Stimulated activated CD8-positive, alpha-beta memory T cell treated with anti-CD3 and anti-CD28 coated beads, Interleukin-15, amount 100 ng/mL, for 4 hours (primary cell): Measurements from ENCODE around the gene PLK3.
"Not testable (repeated sequence)": the region's sequence is repeated elsewhere in the genome, so short reads cannot be mapped to it uniquely, and the experiment has no call there.

Source experiments
- DNase-seq, 2 donors: peaks; one replicate each; pipeline ENCODE4 v3.0.0-alpha.2; 2020; ENCODE audit warnings: low read depth in 2 of 2

Gene PLK3

DNA sequence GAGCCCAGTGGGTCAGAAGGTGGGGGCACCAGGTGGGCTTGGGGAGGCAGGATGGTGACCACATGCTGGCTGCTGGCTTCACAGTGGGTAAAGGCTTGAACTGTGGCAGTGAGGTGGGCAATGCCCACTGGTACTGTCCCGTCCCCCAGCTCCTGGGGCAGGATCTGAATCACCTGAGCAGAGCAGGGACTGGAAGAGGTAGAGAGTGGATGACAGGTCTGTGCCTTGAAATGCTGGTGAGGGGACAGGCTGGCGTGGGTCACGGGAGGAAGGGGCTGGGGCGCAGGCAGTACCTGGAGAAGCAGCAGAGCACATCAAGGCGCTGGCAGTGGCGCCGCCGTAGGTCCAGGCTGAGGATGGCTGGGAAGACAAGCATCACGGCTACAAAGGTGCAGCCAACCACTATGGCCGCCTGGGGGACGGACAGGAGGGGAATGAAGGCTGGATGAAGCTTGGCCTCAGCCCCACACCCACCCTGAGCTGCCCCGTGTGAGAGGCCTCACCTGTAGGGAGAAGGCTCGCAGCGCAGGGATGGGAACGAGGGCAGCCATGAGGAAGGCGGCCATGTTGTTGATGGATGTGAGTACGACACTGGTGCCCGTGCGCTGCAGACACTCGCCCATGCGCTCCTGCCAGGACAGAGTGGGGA lies 27.9 kb downstream of the PLK3 start:
- no peak for DNase-seq

DNA sequence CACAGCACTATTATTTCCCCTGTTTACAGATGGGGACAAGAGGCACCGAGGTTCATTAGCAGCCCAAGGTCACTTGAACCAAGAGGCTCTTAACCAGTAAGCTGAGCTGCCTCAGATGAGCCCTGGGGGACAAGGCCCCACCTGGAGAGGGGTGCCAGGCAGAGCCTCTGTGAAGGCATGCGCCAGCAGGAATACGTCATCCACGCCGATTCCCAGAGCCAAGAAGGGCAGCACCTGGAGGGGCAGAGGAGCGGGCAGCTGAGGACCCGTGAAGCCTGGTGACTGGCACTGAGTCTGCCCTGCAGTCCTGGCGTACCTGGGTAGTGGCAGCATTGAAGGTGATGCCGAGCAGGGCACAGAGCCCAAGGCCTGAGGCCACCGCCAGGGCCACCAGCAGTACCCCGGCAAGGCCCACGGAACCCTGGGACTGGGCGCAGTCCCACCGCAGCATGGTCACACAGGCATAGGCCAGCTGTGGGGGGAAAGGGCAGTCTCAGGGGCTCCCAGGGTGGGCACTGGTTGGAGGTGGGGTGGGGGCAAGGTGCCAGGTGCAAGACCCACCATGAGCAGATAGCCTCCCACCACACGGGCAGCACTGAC lies 28.8 kb downstream of the PLK3 start:
- no peak for DNase-seq

DNA sequence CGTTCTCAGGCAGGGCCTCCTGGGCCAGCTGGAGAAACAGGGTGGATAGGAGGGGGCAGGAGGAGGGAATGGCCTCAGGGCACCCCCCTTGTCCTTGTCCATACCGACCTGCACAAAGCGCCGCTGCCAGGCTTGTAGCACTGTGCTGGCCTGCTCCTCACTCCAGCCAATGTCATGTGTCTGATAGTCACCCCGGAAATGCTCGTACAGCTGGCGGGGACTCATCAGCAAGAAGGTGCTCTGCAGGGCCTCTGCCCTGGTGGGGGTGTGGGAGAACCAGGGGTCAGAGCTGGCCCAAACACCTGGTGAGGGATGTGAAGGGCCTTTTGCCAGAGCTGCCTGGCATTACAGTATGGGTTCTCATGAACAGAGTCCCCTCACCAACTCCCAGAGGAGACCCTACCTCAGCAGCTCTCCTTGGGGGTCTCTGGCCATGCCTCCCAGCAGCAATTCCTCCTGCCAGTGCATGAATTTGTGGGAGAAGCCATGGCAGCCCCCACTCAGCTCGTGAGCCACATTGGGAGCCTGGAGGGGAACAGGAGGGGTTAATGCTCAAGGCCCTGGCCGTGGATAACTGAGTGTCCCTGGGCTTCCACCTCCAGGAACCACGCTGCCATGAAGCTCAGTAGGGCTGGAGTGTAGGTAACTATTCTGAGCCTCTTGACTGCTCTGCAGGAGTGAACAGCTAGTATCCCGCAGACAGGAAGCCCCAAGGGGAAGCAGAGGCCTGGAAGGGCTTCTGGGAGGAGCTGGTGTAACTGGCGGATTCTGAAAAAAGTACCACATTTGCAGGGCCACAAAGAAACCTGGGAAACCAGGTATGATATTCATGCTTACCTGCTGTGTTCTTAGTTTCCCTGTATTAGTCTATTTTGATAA lies 29.6 kb downstream of the PLK3 start:
- no peak for DNase-seq

DNA sequence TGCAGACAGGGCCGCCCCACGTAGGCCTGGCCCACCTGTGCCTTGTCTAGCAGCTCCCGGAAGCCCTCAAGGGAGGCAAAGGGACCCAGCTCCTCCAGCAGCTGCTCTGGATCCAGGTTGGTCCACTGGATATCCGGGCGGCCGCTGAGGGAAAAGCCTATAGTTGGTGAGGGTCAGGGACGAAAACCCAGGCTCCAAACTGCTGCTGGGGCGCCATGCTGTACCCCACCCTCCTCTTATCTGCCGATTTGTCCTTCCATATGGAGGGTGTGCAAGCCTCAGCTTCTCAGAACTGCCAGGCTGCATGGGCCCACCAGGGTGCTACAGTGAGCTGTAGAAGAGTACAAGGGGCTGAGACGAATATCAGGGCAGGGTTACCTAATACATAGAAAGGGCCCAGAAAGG lies 30.7 kb downstream of the PLK3 start:
- DNase-seq: no peak

DNA sequence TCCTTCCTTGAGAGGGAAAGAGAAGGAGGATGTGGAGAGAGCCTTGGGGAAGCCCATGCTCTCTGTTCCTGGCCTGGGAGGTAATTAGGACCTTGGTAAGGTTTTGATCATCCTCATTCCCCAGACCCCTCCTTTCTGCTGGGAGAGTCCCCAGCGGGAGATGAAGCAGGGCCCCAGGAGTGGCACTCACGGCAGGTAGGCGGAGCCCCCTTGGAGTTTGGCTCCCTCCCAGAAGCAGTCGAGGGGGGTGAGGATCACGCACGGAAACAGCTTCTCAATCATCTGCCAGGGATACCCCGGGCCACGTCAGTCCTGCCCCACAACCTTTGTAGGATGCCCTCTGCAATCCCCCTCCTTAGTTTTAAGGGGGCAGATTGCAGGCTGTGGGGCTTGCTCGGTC lies 31.3 kb downstream of the PLK3 start:
- DNase-seq: no peak

DNA sequence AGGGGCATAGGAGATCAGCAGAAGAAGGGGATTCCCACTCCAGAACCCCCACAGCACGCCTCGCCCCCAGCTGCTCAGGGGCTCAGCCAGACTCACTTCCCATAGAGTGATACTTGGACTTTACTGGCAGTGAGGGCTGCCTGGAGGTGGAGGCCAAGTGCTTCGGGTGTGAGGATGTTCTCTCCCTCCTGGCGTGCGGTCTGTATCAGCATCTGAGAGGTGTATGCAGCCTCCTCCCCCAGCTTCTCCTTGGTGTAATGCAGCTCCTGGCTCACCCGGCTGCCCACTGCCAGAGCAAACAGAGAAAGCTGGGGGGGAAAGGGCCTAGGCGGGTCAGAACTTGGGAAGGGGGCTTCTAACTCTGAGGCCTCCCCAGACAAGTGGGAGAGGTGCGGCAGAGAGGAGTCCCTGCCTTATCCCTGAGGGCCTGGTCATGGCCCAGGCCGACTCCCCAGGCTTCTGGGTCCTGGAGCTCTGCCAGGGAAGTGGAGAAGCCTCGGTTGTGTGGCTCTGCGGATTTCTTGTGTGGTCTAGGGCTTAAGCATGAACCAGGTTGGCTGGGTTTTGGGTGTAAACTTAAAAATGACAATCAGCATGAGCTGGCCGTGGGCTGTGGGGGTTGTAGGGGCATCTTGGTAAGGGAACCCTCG lies 32.0 kb downstream of the PLK3 start:
- no peak for DNase-seq

DNA sequence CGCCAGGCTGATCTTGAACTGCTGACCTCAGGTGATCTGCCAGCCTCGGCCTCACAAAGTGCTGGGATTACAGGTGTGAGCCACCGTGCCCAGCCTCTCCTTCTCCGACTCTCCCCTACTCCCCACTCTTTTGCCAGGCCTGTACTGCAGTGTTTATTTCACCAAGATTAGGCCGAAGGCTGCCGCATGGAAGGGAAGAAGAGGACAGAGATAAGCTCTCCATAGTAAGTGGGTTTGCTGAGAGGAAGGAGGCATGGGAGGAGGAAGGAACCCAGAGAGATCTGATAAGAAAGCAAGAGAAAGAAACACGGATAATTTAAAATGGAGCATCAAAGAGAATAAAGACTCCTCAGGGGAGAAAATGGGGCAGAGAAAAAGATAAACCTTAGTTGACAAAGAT lies 34.2 kb downstream of the PLK3 start:
- no peak for DNase-seq

DNA sequence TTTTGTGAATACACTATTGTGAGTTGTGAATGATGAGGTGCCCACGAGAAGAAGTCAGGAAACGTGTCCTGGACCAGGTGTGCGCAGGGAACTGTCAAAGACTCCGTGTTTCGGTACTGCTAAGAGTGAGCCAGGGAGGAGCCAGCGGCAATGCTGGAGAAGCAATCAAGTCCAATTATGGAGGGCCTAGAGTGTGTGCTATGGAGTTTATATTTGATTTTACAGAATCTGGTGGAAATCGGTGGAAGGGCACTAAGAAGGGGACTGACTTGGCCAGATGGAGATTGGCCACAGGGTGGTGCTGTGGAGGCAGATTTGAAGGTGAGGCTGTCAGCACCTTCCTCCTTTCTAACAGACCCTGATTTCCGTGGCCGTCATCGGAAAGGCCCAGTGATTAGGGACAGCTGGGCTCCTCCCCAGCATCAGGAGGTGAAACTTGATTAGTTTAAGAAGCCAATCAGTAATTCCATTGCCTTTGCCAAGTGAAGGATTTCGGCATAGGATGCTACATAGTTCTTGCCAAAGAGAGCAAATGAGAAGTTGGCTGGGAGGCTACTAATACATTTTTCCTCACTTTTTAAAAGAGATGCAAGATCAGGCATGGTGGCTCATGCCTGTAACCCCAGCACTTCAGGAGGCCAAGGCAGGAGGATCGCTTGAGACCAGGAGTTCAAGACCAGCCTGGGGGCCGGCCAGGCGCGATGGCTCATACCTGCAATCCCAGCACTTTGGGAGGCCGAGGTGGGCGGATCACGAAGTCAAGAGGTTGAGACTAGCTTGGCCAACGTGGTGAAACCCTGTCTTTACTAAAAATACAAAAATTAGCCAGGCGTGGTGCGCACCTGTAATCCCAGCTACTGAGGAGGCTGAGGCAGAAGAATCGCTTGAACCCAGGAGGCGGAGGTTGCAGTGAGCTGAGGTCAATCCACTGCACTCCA lies 35.8 kb downstream of the PLK3 start:
- peak; percentile 54 to 76 for DNase-seq

DNA sequence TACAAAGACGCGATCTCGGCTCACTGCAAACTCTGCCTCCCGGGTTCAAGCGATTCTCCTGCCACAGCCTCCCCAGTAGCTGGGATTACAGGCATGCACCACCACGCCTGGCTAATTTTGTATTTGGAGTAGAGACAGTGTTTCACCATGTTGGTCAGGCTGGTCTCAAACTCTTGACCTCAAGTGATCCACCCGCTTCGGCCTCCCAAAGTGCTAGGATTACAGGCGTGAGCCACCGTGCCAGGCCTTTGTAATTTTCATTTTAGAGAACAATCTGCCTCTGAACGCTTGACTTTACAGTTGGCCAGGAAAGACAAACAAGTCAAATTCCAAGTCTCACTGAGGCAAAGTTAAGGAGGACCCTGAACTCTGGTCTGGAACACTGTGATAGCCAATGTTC lies 38.1 kb downstream of the PLK3 start:
- not testable (repeated sequence) for DNase-seq

DNA sequence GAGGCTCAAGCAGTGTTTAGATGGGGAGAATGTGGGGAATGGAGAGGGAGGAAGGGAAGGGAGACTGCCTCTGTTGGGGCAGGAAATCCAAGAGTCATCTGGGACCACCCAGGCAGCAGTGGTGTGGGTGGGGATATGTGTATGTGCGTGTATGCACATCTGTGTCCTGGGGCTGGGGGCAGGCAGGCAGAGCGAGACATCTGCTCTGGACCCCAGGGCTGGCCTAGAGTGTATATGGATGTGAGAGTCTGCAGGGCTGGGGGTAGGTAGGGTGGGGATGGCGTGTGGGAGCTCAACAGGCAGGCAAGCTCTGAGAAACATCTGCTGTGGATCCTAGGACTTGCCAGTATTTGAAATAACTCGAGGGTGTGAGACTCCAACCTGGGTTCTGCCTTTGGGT lies 39.4 kb downstream of the PLK3 start:
- no peak for DNase-seq

DNA sequence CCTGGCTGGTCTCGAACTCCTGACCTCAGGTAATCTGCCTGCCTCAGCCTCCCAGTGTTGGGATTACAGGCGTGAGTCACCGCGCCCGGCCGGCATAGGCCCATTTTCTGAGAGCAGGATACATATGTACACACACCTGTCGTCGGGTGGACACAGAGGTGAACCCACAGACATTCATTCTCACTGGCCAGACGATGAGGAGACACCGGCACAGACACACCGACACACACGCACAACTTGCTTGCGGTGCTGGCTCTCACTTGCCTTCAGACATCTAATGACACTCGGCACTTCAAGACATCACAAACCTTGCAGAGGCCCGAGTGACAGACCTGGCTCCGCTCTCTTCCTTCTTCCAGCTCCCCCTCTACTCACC lies 42.3 kb downstream of the PLK3 start:
- DNase-seq: no peak

DNA sequence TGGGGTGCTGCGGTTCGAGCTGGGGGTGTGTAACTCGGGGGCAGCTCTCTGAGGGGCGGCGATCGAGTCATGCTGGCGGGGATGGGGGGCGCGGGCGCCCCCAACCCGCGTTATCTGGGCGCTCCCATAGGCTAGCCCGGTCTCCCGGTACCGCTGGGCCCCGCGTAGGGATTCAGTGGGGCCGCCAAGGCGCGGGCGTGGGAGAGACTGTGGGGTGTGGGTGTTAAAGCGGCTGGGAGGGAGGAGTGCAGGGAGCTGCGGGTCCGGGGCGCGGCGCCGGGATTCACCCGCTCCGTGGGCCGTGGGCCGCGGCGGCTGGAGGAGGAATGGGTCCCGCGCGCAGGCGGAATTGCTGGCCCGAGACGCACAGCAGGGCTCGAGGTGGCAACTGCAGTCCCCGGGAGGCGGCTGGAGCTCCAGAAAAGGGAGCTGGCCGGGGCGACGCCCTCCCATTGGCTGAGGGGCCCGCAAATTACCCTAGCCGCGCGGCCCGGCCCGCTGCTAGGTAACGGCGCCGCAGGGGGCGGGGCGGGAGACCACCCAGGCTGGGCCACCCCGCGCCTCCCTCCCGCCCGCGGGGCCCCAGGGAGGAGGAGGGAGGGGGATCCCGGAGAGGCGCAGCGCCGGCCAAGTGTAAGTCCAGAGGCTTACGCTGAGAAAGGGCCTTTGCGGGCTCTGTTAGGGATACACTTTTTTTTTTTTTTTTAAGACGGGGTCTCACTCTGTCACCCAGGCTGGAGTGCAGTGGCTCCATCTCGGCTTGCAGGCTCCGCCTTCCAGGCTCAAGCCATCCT lies 42.9 kb downstream of the PLK3 start, which contains the start of gene PTCH2:
PTCH2 (minus strand) TSS at position 392 of the 794 bp plus-strand sequence; CDS start at position 71, 321 bp downstream.
- no peak for DNase-seq

DNA sequence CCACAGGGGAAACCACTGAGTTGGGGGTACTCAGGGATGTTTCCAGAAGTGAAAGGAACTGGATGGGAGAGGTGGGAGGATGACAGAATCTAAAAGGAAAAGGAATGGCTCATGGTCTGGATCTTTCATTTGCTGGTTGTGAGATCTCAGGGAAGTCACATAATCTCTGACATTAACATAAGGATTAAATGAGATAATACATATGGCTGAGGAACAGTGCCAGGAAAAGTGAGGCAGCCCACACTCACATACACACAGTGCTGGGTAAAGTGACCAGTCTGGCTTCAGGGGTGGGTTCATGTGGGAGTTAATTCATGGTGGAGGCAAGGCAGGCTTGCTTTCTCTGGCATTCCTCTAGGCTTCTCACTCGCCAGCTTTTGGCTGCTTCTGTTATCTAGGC lies 46.8 kb downstream of the PLK3 start:
- no peak for DNase-seq

DNA sequence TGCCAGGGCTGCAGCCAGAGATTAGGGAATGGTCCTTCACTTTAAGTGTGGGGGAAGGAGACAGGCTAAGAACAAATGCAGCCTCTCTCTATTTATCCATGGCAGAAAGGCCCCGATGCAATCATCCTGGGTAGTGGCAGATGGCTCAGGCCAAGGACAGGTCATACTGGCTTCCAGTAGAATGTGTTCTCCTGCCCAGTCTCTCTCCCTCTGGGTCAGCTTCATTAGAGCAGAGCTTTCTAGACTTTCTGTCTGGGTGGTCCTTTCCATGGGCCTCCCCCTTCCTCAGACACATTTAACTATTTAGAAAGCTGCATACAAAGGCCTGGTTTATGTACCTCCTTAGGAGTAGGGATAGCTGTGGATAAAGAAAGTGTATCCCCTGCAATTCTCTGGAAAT lies 47.7 kb downstream of the PLK3 start:
- no peak for DNase-seq

DNA sequence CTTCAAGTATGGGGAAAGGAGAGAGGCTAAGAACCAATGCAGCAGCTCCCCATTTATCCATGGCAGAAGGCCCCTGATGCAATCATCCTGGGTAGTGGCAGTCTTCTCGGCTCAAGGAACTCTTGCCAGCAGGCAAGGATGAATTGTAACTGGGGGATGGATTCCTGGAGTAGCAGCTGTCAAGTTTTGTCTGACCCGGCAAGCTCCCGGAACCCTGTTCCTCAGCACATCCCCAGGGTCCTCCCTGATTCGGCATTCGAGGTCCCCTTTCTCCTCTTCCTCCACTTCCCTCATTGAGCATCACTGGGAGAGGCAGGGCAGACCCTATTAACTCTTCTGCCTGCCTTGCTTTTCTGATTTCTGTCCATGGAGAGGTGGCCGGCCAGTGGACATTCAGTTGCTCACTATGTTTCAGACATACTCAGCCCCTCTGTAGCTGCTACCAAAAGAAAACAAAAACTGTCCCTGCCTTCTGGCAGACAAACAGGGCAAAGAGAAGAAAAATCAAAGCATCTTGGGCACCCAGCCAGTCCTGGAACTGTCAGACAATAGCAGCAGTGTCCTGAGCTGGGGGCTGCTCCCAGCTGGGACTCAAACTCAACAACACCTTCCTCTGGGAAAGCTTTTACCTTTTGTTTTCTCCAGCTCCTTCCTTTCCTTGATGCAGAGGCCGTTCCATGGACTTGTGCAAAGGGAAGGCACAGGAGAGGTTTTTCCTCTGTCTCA lies 48.4 kb downstream of the PLK3 start:
- DNase-seq: no peak

DNA sequence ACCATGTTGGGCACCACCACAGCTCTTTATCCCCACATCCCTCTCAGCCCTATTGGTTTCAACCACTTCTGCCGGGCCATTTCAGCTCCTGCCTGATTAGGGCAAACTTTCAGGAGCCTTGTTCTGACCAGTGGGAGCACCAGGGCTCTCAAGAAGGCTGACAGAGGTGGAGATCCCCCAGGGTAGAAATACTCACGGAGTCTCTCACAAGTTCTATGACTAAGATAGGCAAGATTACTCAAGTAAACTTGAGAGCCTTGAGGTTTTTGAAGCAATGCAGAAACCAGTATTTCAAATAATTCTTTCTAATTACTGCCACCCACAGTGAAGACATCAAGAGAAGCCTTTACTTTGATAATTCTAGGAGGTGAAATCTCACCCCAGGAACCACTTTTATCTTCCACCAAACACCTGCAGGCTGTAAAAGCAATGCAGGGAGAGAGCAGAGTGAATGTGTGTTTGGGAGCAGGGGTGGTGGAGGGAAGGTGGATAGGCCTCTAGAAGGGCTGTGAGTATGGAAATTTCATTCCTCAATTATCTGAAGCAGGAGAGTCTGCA lies 49.5 kb downstream of the PLK3 start:
- no peak for DNase-seq

DNA sequence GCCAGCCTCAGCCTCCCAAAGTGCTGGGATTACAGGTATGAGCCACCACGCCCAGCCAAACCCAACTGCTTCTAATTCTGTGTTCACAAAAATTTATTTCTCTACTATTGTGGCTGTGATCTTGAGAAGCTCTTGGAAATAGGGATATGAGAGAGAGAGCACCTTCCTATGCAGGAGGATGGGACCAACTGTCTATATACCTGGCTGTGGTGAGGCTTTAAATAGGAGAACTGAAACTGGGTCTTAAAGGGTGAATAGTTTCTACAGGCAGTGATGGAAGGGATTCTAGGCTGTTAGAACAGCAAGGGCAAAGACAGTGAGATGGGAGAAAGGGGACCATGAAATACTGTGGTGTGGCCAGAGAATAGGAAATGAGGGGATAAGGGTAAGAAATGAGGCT lies 51.1 kb downstream of the PLK3 start:
- no peak for DNase-seq

DNA sequence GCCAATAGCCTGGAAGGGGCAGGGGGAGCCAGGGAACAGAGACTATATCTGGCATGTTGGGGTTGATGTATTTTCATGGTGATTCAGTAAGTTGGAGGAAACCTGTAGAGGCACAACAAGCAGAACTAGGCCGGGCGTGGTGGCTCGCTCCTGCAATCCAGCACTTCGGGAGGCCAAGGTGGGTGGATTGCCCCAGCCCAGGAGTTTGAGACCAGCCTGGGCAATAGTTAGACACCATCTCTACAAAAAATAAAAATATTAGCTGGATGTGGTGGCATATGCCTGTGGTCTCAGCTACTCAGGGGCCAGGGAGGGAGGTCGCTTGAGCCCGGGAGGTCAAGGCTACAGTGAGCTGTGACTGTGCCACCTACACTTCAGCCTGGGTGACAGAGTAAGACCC lies 53.0 kb downstream of the PLK3 start:
- DNase-seq: no peak

DNA sequence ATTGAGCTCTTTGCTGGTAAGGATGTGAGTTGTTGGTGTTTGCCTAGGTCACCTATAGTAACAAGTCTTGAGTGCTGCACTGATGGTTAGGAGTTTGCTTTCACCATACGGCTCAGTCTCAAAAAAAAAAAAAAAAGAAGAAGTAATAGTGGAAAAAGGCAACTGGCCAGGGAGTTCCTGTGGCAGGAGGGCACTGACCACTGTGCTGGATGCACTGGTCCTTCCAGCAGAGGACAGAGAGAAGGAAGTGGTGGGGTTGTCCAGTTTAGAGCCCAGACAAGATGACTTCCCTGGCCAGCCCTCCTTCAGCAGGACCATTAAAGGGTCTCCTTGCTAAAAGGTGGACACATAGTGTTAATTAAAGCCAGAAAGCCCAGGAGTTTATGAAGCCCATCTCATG lies 54.8 kb downstream of the PLK3 start:
- no peak for DNase-seq
